ENCODE data around the gene EIF4A2.

Gene EIF4A2
- total RNA-seq = 720 to 860 (median 771) reads per million in 4 experiments

- peak; percentile 81 for DNase-seq
Observed at GRCh38 chr3:186783058-186783730, at the start of gene EIF4A2. Gene EIF4A2, plus strand, starts transcription at chr3:186783577. Its CDS starts 34 bp downstream, at chr3:186783611.

- no peak for DNase-seq
Observed at GRCh38 chr3:186742618-186743380, 40.6 kb upstream of the EIF4A2 start.

- DNase-seq = no peak
Observed at GRCh38 chr3:186743666-186744065, 39.7 kb upstream of the EIF4A2 start.

- DNase-seq = no peak
Observed at GRCh38 chr3:186746008-186746407, 37.4 kb upstream of the EIF4A2 start.

GRCh38 chr3:186750316-186750715 lies 33.1 kb upstream of the EIF4A2 start:
- DNase-seq = no peak

GRCh38 chr3:186751480-186751879 lies 31.9 kb upstream of the EIF4A2 start:
- no peak for DNase-seq

- no peak for DNase-seq
Observed at GRCh38 chr3:186754006-186754405, 29.4 kb upstream of the EIF4A2 start.

GRCh38 chr3:186754871-186755270 lies 28.5 kb upstream of the EIF4A2 start:
- DNase-seq = no peak

GRCh38 chr3:186757214-186757613 lies 26.2 kb upstream of the EIF4A2 start:
- no peak for DNase-seq

GRCh38 chr3:186757686-186758220 lies 25.6 kb upstream of the EIF4A2 start:
- DNase-seq = no peak

GRCh38 chr3:186759231-186759930 lies 24.0 kb upstream of the EIF4A2 start:
- DNase-seq = no peak

- no peak for DNase-seq
Observed at GRCh38 chr3:186760141-186760833, 23.1 kb upstream of the EIF4A2 start.

- DNase-seq = no peak
Observed at GRCh38 chr3:186760897-186761447, 22.4 kb upstream of the EIF4A2 start.

GRCh38 chr3:186772281-186772694 lies 11.1 kb upstream of the EIF4A2 start:
- no peak for DNase-seq

- peak; percentile 30 for DNase-seq
Observed at GRCh38 chr3:186772701-186773417, 10.5 kb upstream of the EIF4A2 start.

- DNase-seq = no peak
Observed at GRCh38 chr3:186775999-186776398, 7.4 kb upstream of the EIF4A2 start.

GRCh38 chr3:186779204-186779603 lies 4.2 kb upstream of the EIF4A2 start:
- DNase-seq = no peak

- no peak for DNase-seq
Observed at GRCh38 chr3:186782542-186783057, 777 bp upstream of the EIF4A2 start.

- peak; percentile 67 for DNase-seq
Observed at GRCh38 chr3:186783731-186784515, 546 bp downstream of the EIF4A2 start.

GRCh38 chr3:186784820-186785494 lies 1.6 kb downstream of the EIF4A2 start:
- no peak for DNase-seq

Data from effector CD8-positive, alpha-beta T cell (primary cell).